ENCODE results near the gene TBC1D10B.

TBC1D10B gene

GRCh38 chr16:30409125-30410060 lies 39.1 kb upstream of the TBC1D10B start (continued):
- TF ChIP-seq GLIS2 (tag by site-specific recombination; IDR thresholded peaks at IDR 0.05) (peak; percentile 71), GLI4 (tag by site-specific recombination; IDR thresholded peaks at IDR 0.05) (no peak), ZNF830 (tag by site-specific recombination; IDR thresholded peaks at IDR 0.05; ENCODE audit: low read depth) (no peak), SP7 (tag by site-specific recombination; IDR thresholded peaks at IDR 0.05) (peak; percentile 37; the same call in 1 of the 2 replicates), ZNF324 (tag by site-specific recombination; IDR thresholded peaks at IDR 0.05) (no peak), ZNF169 (tag by site-specific recombination; IDR thresholded peaks at IDR 0.05) (no peak), MEIS1 (CRISPR knock-in tag; IDR thresholded peaks at IDR 0.05; ENCODE audit: borderline replicate concordance) (no peak), MZF1 (tag by site-specific recombination; IDR thresholded peaks at IDR 0.05; ENCODE audit: borderline replicate concordance) (no peak), ZNF239 (tag by site-specific recombination; IDR thresholded peaks at IDR 0.05) (no peak), KLF8 (tag by site-specific recombination; IDR thresholded peaks at IDR 0.05) (0 out of 2 replicates have a peak, but pooled peaks have one; percentile 20), ZFP69B (tag by site-specific recombination; IDR thresholded peaks at IDR 0.05) (0 out of 2 replicates have a peak, but pooled peaks have one; percentile 52), KLF16 (tag by site-specific recombination; IDR thresholded peaks at IDR 0.05) (no peak), ZNF335 (tag by site-specific recombination; conservative IDR thresholded peaks at IDR 0.05) (peak; percentile 47; the same call in 1 of the 2 replicates), ZNF707 (tag by site-specific recombination; IDR thresholded peaks at IDR 0.05) (no peak), ZBTB6 (tag by site-specific recombination; IDR thresholded peaks at IDR 0.05) (0 out of 2 replicates have a peak, but pooled peaks have one; percentile 38), ZNF391 (tag by site-specific recombination; IDR thresholded peaks at IDR 0.05; ENCODE audit: borderline replicate concordance, low read depth) (peak; percentile 64; the same call in 1 of the 2 replicates), RBAK (tag by site-specific recombination; IDR thresholded peaks at IDR 0.05) (no peak), ZNF621 (tag by site-specific recombination; IDR thresholded peaks at IDR 0.05) (no peak), ZNF23 (tag by site-specific recombination; IDR thresholded peaks at IDR 0.05; ENCODE audit: borderline replicate concordance) (no peak), ZNF248 (tag by site-specific recombination; IDR thresholded peaks at IDR 0.05) (no peak), YY1 (tag by site-specific recombination; IDR thresholded peaks at IDR 0.05) (no peak), ZNF416 (tag by site-specific recombination; IDR thresholded peaks at IDR 0.05) (no peak), YY2 (tag by site-specific recombination; IDR thresholded peaks at IDR 0.05) (no peak), IKZF3 (tag by site-specific recombination; IDR thresholded peaks at IDR 0.05) (peak; percentile 97), ZNF660 (tag by site-specific recombination; IDR thresholded peaks at IDR 0.05) (peak; percentile 95), BCL11A (tag by site-specific recombination; IDR thresholded peaks at IDR 0.05; ENCODE audit: low read depth) (0 out of 2 replicates have a peak, but pooled peaks have one; percentile 15), ZNF549 (tag by site-specific recombination; IDR thresholded peaks at IDR 0.05) (no peak), ZNF670 (tag by site-specific recombination; IDR thresholded peaks at IDR 0.05; ENCODE audit: low read depth) (no peak), ZBTB7A (tag by site-specific recombination; IDR thresholded peaks at IDR 0.05; ENCODE audit: low read depth) (no peak), ZXDB (tag by site-specific recombination; IDR thresholded peaks at IDR 0.05) (peak; percentile 95), ZNF2 (tag by site-specific recombination; IDR thresholded peaks at IDR 0.05) (peak; percentile 48; the same call in 1 of the 2 replicates), ZNF148 (tag by site-specific recombination; IDR thresholded peaks at IDR 0.05; ENCODE audit: borderline replicate concordance) (no peak)
- TF ChIP-seq, protein P1, sequence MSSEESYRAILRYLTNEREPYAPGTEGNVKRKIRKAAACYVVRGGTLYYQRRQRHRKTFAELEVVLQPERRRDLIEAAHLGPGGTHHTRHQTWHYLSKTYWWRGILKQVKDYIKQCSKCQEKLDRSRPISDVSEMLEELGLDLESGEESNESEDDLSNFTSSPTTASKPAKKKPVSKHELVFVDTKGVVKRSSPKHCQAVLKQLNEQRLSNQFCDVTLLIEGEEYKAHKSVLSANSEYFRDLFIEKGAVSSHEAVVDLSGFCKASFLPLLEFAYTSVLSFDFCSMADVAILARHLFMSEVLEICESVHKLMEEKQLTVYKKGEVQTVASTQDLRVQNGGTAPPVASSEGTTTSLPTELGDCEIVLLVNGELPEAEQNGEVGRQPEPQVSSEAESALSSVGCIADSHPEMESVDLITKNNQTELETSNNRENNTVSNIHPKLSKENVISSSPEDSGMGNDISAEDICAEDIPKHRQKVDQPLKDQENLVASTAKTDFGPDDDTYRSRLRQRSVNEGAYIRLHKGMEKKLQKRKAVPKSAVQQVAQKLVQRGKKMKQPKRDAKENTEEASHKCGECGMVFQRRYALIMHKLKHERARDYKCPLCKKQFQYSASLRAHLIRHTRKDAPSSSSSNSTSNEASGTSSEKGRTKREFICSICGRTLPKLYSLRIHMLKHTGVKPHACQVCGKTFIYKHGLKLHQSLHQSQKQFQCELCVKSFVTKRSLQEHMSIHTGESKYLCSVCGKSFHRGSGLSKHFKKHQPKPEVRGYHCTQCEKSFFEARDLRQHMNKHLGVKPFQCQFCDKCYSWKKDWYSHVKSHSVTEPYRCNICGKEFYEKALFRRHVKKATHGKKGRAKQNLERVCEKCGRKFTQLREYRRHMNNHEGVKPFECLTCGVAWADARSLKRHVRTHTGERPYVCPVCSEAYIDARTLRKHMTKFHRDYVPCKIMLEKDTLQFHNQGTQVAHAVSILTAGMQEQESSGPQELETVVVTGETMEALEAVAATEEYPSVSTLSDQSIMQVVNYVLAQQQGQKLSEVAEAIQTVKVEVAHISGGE (tag by site-specific recombination; conservative IDR thresholded peaks at IDR 0.05; ENCODE audit: low read depth): 0 out of 2 replicates have a peak, but pooled peaks have one; percentile 30
